GM12801 (cell line): ENCODE data around the gene ASMTL.

ENCODE experiments used
- CTCF ChIP-seq: IDR thresholded peaks from one replicate; pipeline ENCODE4 v1.5.1; 2011; ENCODE audit warnings: control low read depth; ENCODE audit not compliant: insufficient read length; ENCODE audit errors: extremely low read depth

ASMTL gene

GRCh38 chrX:1492421-1493012, 39.8 kb upstream of the ASMTL start:
- no peak for TF ChIP-seq CTCF

- TF ChIP-seq CTCF, result no peak
Measured at GRCh38 chrX:1491851-1492349, 39.2 kb upstream of the ASMTL start.

GRCh38 chrX:1488745-1489144, 36.0 kb upstream of the ASMTL start:
- TF ChIP-seq CTCF, result no peak

- no peak for TF ChIP-seq CTCF
Measured at GRCh38 chrX:1488141-1488540, 35.4 kb upstream of the ASMTL start.

- TF ChIP-seq CTCF, result no peak
Measured at GRCh38 chrX:1487401-1487800, 34.7 kb upstream of the ASMTL start.

GRCh38 chrX:1486749-1487361, 34.1 kb upstream of the ASMTL start:
- no peak for TF ChIP-seq CTCF

- TF ChIP-seq CTCF, result no peak
Measured at GRCh38 chrX:1486177-1486576, 33.5 kb upstream of the ASMTL start.
